ENCODE measurements around the gene BACH1.

Gene BACH1

GRCh38 chr21:29315131-29315749 lies 16.5 kb downstream of the BACH1 start:
- DNase-seq (ENCODE audit: low read depth), result no peak

GRCh38 chr21:29316029-29316742 lies 17.5 kb downstream of the BACH1 start:
- no peak for DNase-seq (ENCODE audit: low read depth)

GRCh38 chr21:29316806-29317205 lies 18.1 kb downstream of the BACH1 start:
- DNase-seq (ENCODE audit: low read depth), result no peak

GRCh38 chr21:29318354-29318753 lies 19.6 kb downstream of the BACH1 start:
- no peak for DNase-seq (ENCODE audit: low read depth)

GRCh38 chr21:29320031-29320430 lies 21.3 kb downstream of the BACH1 start:
- DNase-seq (ENCODE audit: low read depth), result no peak

- no peak for DNase-seq (ENCODE audit: low read depth)
Observed at GRCh38 chr21:29321217-29321616, 22.5 kb downstream of the BACH1 start.

- DNase-seq (ENCODE audit: low read depth), result no peak
Observed at GRCh38 chr21:29321932-29322928, 23.5 kb downstream of the BACH1 start.

- DNase-seq (ENCODE audit: low read depth), result no peak
Observed at GRCh38 chr21:29323189-29323588, 24.5 kb downstream of the BACH1 start.

GRCh38 chr21:29326914-29327554 lies 28.3 kb downstream of the BACH1 start:
- no peak for DNase-seq (ENCODE audit: low read depth)

- DNase-seq (ENCODE audit: low read depth), result no peak
Observed at GRCh38 chr21:29329406-29329805, 30.7 kb downstream of the BACH1 start.

- DNase-seq (ENCODE audit: low read depth), result no peak
Observed at GRCh38 chr21:29330797-29331196, 32.1 kb downstream of the BACH1 start.

GRCh38 chr21:29332461-29333362 lies 34.0 kb downstream of the BACH1 start:
- no peak for DNase-seq (ENCODE audit: low read depth)

- DNase-seq (ENCODE audit: low read depth), result no peak
Observed at GRCh38 chr21:29333406-29333805, 34.7 kb downstream of the BACH1 start.

- DNase-seq (ENCODE audit: low read depth), result no peak
Observed at GRCh38 chr21:29334717-29335428, 36.2 kb downstream of the BACH1 start.

- DNase-seq (ENCODE audit: low read depth), result no peak
Observed at GRCh38 chr21:29335720-29336119, 37.0 kb downstream of the BACH1 start.

- DNase-seq (ENCODE audit: low read depth), result no peak
Observed at GRCh38 chr21:29338256-29338655, 39.5 kb downstream of the BACH1 start.

- no peak for DNase-seq (ENCODE audit: low read depth)
Observed at GRCh38 chr21:29340228-29340627, 41.5 kb downstream of the BACH1 start.

- DNase-seq (ENCODE audit: low read depth), result no peak
Observed at GRCh38 chr21:29342363-29342957, 43.7 kb downstream of the BACH1 start.

GRCh38 chr21:29343519-29343918 lies 44.8 kb downstream of the BACH1 start:
- DNase-seq (ENCODE audit: low read depth), result no peak

- no peak for DNase-seq (ENCODE audit: low read depth)
Observed at GRCh38 chr21:29346281-29346680, 47.6 kb downstream of the BACH1 start.

Measured in T follicular helper cell (primary cell).